GM21723 (cell line): ENCODE results near the gene FAM174C.
"Not testable (repeated sequence)": the region's sequence is repeated elsewhere in the genome, so short reads cannot be mapped to it uniquely, and the experiment has no call there.

Experiments used
- ATAC-seq: cut with Tn5 transposase; IDR thresholded peaks from one replicate; pipeline ENCODE4 v1.9.1; 2021; ENCODE audit warnings: mild to moderate bottlenecking, moderate library complexity; ENCODE audit not compliant: unreplicated experiment

The FAM174C gene

DNA sequence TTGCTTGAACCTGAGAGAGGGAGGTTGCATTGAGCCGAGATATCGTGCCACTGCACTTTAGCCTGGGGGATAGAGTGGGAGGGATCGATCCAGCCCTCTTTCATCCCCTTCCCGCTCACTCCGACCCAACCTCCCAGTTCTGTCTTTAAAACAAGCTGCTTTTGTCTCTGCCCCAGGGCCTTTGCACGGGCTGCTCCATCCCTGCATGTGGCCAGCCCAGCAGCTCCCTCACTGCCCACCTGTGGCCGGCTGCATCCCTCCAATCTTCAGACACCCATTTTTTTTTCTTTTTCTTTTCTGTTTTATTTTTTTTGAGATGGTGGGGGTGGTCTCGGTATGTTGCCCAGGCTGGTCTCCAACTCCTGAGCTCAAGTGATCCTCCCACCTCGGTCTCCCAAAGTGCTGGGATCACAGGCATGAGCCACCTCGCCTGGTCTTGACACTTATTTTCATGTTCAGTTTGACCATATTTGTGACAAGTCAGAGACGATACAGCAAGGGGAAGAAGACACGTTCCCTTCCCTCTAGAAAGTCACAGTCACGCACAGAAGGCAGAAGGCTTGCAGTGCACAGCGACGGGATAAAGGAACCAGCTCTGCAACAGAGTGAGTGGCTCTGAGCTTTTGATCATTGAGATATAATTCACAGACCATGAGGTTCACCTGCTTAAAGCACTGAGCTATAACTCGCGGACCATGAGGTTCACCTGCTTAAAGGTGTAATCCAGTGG lies 42.1 kb downstream of the FAM174C start:
- no peak for ATAC-seq

GRCh38 chr19:1318678-1319471 lies 43.5 kb downstream of the FAM174C start:
- no peak for ATAC-seq

- ATAC-seq, result not testable (repeated sequence)
These were observed 44.9 kb downstream of the FAM174C start for GRCh38 chr19:1320282-1320650.

- ATAC-seq, result no peak
These were observed 46.2 kb downstream of the FAM174C start for GRCh38 chr19:1321539-1321938.

DNA sequence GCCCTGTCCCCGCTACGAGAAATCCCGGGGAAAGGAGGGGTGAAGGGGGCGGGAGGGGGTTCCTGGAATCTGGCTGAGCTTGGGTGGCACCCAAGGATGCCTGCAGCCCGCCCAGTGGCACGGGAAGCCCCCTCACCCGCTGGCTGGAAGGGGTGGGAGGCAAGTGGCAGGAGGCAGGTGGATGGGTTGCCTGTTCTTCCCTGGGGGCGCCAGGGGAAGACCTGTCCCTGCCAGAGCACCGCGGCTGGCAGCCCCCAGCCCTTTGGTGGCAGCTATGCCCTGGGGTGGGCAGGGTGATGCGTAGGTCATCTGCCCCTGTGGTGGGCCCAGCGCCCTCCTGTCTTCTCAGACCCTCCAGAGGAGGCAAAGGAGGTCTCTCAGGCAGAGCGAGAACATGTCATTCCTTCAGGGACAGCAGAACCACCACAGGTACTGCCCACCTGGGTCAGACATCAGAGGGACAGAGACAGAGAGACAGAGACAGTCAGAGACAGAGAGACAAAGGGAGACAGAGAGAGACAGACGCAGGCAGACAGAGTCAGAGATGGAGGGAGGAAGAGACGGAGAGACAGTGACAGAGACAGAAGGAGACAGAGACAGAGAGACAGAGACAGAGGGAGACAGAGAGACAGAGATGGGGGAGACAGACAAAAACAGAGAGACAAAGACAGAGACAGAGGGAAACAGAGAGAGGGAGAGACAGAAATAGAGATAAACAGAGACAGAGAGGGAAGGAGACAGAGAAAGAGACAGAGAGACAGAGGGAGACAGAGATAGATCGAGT lies 47.1 kb downstream of the FAM174C start:
- ATAC-seq, result no peak

- no peak for ATAC-seq
These were observed 49.0 kb downstream of the FAM174C start for GRCh38 chr19:1324249-1324805.

DNA sequence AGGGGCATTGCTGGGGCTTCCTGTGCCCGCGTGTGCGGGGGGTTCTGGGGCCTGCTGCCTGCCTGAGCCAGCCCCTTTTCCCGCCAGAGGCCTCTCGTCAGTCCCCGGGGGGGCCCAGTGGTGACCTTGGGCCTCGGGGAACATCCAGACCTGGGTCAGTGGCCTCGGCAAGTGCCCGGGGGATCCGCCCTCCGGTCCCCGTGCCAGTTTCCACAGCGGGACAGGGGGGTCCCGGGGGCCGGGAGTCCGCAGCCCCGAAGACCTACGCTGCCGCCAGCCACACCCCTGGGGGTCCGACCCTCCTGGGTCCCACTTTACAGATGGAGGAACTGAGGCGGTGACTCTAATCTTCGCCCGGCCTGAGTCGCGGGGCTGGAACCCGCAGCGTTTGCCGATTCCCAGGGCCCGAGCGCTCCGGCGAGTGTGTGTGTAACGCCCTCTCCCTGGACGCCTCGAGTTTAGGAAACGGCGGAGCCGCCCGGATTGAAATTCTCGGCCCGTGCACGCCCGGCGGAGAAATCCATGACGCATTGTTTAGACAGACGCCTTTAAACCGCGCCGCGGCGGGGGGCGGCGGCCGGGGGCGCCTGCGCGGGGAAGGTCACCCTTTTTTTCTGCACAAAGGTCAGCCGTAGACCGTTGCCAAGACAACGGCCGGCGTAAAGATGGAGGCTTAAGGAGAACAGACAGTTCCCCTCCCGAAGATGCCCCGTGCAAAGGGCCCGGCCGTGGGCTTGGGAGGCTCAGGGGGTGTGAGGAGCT lies 49.7 kb downstream of the FAM174C start:
- ATAC-seq, result no peak

- no peak for ATAC-seq
These were observed 50.4 kb downstream of the FAM174C start for GRCh38 chr19:1325568-1326294.

GRCh38 chr19:1327125-1327524 lies 51.8 kb downstream of the FAM174C start:
- no peak for ATAC-seq
